Measurements from ENCODE around the gene CSAD. TPM values are rescaled to one million over a fixed set of nuclear protein-coding genes. Genes with fewer than 3 reads are reported as not detected.

CSAD gene
- total RNA-seq, 1 donor = 9.4 TPM

DNA sequence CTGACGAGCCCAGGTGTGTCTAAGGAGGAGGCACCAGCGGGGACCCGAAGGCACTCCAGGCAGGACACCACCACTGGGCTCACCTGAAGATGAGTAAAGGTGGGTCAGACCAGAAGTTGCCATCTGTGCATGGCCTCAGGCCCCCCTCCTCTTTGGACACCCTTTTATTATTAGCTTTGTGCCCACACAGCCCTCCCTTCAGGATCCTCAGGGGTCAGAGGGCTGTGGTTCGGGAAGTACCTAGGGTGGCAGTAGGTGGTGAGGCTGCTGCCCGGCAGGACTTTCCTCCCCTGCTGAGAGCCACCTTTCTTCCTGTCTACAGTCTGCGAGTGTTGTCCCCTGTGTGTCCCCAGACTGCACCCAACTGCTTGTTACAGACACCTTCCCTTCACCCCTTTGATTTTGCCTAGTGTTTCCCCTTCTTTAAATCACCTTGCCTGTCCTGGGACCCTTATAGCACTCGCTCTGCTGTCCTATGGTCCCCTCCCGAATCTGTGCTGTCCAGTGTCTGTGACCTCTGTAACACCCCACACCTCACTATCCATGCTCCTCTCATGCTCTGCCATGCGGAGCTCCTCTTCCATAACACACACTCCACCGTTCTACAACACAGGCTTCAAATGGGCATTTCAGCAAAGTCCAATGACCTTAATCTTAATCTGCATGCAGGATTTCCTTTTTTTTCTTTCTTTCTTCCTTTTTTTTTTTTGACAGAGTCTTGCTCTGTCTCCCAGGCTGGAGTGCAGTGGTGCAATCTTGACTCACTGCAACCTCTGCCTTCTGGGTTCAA lies 51.8 kb downstream of the CSAD start:
- DNase-seq (ENCODE audit: insufficient read length, low spot score, missing footprints) = peak; percentile 5
- H2AFZ ChIP-seq (ENCODE audit: low read length) = no peak overlapping the region
- H3K79me2 ChIP-seq (ENCODE audit: insufficient read depth, low read length) = no peaks in the 10 kb centered on the region
- H3K27me3 ChIP-seq (ENCODE audit: insufficient read depth, low read length) = no peaks in the 10 kb centered on the region
- no peaks in the 10 kb centered on the region for H4K20me1 ChIP-seq (ENCODE audit: insufficient read depth, low read length)
- no peak overlapping the region for H3K27ac ChIP-seq (ENCODE audit: low read depth, low read length)
- H3K4me2 ChIP-seq (ENCODE audit: insufficient read depth, low read length) = no peak overlapping the region
- TF ChIP-seq, protein P1, sequence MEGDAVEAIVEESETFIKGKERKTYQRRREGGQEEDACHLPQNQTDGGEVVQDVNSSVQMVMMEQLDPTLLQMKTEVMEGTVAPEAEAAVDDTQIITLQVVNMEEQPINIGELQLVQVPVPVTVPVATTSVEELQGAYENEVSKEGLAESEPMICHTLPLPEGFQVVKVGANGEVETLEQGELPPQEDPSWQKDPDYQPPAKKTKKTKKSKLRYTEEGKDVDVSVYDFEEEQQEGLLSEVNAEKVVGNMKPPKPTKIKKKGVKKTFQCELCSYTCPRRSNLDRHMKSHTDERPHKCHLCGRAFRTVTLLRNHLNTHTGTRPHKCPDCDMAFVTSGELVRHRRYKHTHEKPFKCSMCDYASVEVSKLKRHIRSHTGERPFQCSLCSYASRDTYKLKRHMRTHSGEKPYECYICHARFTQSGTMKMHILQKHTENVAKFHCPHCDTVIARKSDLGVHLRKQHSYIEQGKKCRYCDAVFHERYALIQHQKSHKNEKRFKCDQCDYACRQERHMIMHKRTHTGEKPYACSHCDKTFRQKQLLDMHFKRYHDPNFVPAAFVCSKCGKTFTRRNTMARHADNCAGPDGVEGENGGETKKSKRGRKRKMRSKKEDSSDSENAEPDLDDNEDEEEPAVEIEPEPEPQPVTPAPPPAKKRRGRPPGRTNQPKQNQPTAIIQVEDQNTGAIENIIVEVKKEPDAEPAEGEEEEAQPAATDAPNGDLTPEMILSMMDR (IDR thresholded peaks at IDR 0.05; ENCODE audit: extremely low read depth, low read depth, low read length) = no peak
- H3K4me3 ChIP-seq (ENCODE audit: insufficient read depth, low read length) = no peak overlapping the region
- peaks cover 3% of the 10 kb centered on the region for H3K4me1 ChIP-seq (ENCODE audit: insufficient read depth, low read length)
- no peaks in the 10 kb centered on the region for H3K9me3 ChIP-seq (ENCODE audit: low read depth, low read length)
- no peaks in the 10 kb centered on the region for H3K36me3 ChIP-seq (ENCODE audit: insufficient read depth, low read length)

DNA sequence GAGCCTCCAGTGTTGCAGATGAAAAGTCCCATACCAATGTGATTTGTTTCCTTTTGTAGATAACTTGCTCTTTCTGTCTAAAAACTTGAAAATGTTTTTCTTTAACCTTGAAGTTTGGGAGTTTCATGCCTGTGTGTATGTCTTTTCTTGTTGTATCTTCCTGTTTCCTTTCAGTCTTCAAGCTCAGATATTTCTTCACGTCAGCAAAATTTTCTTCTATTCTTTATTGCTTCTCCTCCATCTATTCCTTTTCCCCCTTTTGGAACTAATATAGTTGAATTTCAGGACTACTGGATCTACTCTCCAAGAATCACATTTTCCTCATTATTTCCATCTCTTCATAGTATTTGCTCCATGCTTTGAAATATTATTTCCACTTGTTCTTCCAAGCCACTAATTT lies 53.6 kb downstream of the CSAD start:
- Histone ChIP-seq H3K4me2 (ENCODE audit: insufficient read depth, low read length) (no peak overlapping the region), H3K27me3 (ENCODE audit: insufficient read depth, low read length) (no peaks in the 10 kb centered on the region), H3K36me3 (ENCODE audit: insufficient read depth, low read length) (no peaks in the 10 kb centered on the region), H3K9me3 (ENCODE audit: low read depth, low read length) (no peaks in the 10 kb centered on the region), H3K27ac (ENCODE audit: low read depth, low read length) (no peak overlapping the region), H3K4me3 (ENCODE audit: insufficient read depth, low read length) (no peak overlapping the region), H3K4me1 (ENCODE audit: insufficient read depth, low read length) (peaks cover 9% of the 10 kb centered on the region), H4K20me1 (ENCODE audit: insufficient read depth, low read length) (no peaks in the 10 kb centered on the region), H2AFZ (ENCODE audit: low read length) (no peak overlapping the region), H3K79me2 (ENCODE audit: insufficient read depth, low read length) (no peaks in the 10 kb centered on the region)
- DNase-seq (ENCODE audit: insufficient read length, low spot score, missing footprints) = no peak
- TF ChIP-seq, protein P1 (IDR thresholded peaks at IDR 0.05; ENCODE audit: extremely low read depth, low read depth, low read length) = no peak

DNA sequence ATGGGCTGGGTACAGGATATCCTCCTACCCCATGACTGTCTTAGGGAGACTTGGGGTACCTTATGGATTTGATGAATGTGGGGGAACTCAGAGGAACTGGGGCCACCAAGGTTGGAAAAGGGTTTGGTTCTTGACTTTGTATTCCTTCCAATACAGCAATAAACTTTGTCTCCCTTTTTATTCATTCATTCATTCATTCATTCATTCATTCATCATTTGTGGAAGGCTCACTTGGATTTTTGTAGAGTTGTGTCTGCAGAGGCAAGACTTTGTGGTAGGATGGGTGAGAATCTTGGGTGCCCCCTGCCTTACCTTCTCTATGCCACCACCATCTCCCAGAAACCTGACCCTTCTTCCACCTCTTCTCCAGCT lies 56.4 kb downstream of the CSAD start:
- Histone ChIP-seq H3K9me3 (ENCODE audit: low read depth, low read length) (no peaks in the 10 kb centered on the region), H3K4me3 (ENCODE audit: insufficient read depth, low read length) (no peak overlapping the region), H3K4me1 (ENCODE audit: insufficient read depth, low read length) (peaks cover 9% of the 10 kb centered on the region), H3K36me3 (ENCODE audit: insufficient read depth, low read length) (no peaks in the 10 kb centered on the region), H2AFZ (ENCODE audit: low read length) (no peak overlapping the region), H3K27me3 (ENCODE audit: insufficient read depth, low read length) (no peaks in the 10 kb centered on the region), H3K79me2 (ENCODE audit: insufficient read depth, low read length) (no peaks in the 10 kb centered on the region), H3K27ac (ENCODE audit: low read depth, low read length) (no peak overlapping the region), H4K20me1 (ENCODE audit: insufficient read depth, low read length) (no peaks in the 10 kb centered on the region), H3K4me2 (ENCODE audit: insufficient read depth, low read length) (no peak overlapping the region)
- TF ChIP-seq, protein P1 (IDR thresholded peaks at IDR 0.05; ENCODE audit: extremely low read depth, low read depth, low read length) = no peak
- peak; percentile 61 for DNase-seq (ENCODE audit: insufficient read length, low spot score, missing footprints)

DNA sequence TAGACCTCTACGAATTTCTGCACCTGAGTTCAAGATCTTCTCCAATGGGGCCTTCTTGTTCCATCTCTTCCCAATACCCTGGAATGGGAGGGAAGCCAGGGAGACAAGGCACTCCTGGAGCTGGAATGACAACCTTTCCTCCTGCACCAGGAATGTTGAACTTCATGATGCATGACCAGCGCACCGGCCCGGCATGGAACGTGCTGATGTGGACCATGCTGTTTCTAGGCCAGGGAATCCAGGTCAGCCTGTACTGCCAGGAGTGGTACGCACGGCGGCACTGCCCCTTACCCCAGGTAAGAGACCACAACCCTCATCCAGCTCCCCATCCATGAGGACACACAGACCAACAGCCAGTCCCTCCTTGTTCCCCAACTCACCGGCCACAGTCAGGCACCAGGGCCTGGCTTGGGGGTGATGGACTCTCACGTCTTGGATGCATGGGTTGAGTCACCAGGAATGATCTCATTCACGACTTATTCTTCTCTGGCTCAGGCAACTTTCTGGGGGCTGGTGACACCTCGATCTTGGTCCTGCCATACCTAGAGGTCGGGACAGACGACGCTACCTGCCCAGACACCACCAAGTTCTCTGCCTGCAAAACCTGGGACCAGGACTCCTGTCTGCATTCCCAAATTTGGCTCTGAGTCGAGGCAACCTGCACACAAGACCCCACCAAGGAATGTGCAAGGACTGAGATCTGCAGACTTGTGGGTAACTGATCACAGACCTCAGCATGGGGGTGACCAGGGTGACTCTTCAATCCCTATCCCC lies 57.0 kb downstream of the CSAD start:
- Histone ChIP-seq H3K27ac (ENCODE audit: low read depth, low read length) (no peak overlapping the region), H3K4me2 (ENCODE audit: insufficient read depth, low read length) (no peak overlapping the region), H3K4me3 (ENCODE audit: insufficient read depth, low read length) (no peak overlapping the region), H2AFZ (ENCODE audit: low read length) (peak overlapping the region; percentile 25), H3K9me3 (ENCODE audit: low read depth, low read length) (no peaks in the 10 kb centered on the region), H4K20me1 (ENCODE audit: insufficient read depth, low read length) (no peaks in the 10 kb centered on the region), H3K79me2 (ENCODE audit: insufficient read depth, low read length) (no peaks in the 10 kb centered on the region), H3K36me3 (ENCODE audit: insufficient read depth, low read length) (no peaks in the 10 kb centered on the region), H3K27me3 (ENCODE audit: insufficient read depth, low read length) (no peaks in the 10 kb centered on the region), H3K4me1 (ENCODE audit: insufficient read depth, low read length) (peaks cover 9% of the 10 kb centered on the region)
- DNase-seq (ENCODE audit: insufficient read length, low spot score, missing footprints) = peak; percentile 98
- TF ChIP-seq, protein P1 (IDR thresholded peaks at IDR 0.05; ENCODE audit: extremely low read depth, low read depth, low read length) = no peak
